ENCODE results near the gene DNAJB8. TPM values are rescaled to one million over a fixed set of nuclear protein-coding genes. Genes with fewer than 3 reads are reported as not detected.

DNAJB8 gene
- total RNA-seq, 1 donor from 2014 or later: not detected

Other genes starting within 250 kb of the DNAJB8 start
- gene GATA2, start 26.3 kb upstream of the DNAJB8 start, total RNA-seq: 0.05 TPM in 1 of 2 replicates, not detected in the other
- gene RPN1, start 183.9 kb upstream of the DNAJB8 start, total RNA-seq: 277 and 422 TPM in 2 replicates